NCI-H2196 treated with DMSO at 0.1 percent for 48 hours (cell line): ENCODE results near the gene TNFRSF25.
"Not testable (repeated sequence)": the region's sequence is repeated elsewhere in the genome, so short reads cannot be mapped to it uniquely, and the experiment has no call there.

ENCODE experiments used
- DNase-seq: peaks from one replicate; lab custom pipeline; 2025; ENCODE audit not compliant: unreplicated experiment; lab: John Stamatoyannopoulos, UW

TNFRSF25 gene

DNA sequence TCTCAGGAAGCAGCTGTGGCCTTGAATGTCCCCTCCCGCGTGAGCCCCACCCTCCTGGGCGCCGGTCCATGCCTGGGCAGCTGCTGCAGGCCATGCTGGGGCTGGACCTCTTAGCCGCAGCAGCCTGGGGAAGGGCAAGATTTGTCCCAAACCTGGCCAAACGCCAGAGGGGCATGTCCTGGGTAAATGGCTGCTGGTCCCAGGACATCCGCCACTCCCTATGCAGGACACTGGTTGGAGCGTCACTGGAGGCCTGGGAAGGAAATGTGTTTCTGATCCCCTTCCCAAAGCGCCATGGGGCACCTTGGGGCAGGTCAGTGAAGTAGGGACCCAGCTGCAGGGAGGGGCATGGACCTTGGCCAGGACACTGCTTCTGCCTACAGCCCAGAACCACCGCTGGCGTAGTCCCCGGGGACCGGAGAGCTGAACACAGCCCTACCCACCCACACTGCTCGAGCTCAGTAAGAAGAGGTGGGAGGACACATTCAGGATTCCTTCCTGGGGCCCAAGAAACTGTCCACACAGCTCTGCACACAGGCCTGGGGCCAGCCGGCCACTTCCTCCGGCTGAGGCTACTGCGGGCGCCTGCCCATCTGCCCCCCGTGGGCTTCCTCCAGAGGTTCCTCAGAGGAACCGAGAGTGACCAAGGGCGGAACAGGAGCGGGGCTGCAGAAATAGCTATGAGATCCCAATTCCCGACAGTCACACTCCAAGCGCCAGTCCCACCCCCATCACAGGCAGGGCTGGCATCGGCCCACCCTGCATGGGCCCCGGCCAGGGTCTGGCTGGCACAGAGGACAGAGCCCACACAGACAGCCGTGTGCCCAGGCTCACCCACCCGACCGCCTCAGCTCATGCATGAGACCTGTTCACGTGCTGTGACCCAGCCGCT, 36.3 kb upstream of the TNFRSF25 start:
- DNase-seq: no peak

GRCh38 chr1:6501279-6501813, 35.4 kb upstream of the TNFRSF25 start:
- no peak for DNase-seq

- no peak for DNase-seq
These were observed 34.7 kb upstream of the TNFRSF25 start for GRCh38 chr1:6500544-6501278.

DNA sequence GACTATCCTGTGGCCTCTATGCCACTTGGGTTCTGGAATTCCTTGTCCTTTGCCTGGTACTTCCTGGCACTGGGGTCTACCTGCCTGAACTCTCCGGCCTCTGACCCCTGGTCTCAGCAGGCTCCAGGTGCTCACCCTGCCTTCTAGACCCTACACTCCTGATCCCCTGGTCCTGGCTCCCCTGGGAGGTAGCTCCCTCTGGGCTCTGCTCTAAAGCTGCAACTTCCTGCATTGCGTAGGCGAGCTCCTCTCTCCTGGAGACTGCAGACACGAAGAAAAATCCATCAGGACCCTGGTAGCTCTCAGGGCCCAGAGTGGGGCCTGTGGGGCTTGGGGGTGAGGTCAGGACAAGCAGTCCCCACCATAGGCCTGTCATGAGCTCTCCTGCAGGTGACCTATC, 33.3 kb upstream of the TNFRSF25 start:
- DNase-seq: no peak

GRCh38 chr1:6498576-6499111, 32.7 kb upstream of the TNFRSF25 start:
- no peak for DNase-seq

- no peak for DNase-seq
These were observed 32.0 kb upstream of the TNFRSF25 start for GRCh38 chr1:6497867-6498575.

DNA sequence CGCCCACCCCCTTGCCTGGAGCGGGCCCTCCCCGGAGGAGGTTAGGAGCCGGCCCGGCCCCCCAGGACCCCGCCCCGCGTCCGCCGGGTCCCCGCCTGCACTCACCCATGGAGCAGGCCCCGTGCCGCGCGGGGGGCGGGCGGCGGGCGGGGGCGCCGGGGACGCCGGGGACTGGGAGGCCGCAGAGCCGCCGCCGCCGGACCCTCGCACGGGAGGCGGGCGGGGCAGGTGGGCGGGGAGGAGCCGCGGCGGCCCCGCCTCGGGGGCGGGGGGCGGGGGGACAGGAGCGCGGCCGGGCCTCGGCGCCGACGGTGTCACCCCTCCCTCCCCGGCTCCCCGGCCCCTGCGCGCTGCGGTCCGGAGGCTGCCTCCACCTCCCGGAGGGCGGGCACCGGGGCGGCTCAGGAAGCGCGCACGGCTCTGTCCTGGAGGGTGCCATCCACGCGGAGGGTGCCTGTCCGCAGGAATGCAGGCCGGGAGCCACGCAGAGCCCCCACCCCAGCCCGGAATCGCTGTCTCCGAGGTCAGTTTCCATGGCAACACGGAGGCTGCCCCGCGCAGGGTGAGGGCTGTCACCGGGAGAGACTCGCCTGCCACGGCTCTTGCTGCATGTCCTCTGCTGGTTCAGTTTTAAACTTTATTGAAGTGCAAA, 31.4 kb upstream of the TNFRSF25 start:
- no peak for DNase-seq

DNA sequence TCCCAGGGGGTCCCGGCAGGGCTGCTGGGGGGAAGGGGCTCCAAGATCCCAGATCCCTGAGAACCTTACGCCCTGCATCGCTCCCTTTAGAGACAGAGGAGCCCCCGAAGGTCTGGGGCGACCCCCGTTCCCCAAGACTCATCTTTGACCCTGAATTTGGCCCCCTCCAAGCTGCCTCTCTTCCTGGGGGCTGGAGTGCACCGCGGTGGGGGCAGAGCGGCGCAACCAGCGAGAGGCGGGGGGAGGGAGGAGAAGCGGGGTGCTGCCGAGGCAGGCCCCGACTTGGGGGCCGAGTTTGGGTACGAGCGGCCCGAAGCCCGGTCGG, 30.9 kb upstream of the TNFRSF25 start:
- no peak for DNase-seq

GRCh38 chr1:6496365-6496721, 30.4 kb upstream of the TNFRSF25 start:
- DNase-seq: no peak

GRCh38 chr1:6495540-6496364, 29.8 kb upstream of the TNFRSF25 start:
- DNase-seq: no peak

DNA sequence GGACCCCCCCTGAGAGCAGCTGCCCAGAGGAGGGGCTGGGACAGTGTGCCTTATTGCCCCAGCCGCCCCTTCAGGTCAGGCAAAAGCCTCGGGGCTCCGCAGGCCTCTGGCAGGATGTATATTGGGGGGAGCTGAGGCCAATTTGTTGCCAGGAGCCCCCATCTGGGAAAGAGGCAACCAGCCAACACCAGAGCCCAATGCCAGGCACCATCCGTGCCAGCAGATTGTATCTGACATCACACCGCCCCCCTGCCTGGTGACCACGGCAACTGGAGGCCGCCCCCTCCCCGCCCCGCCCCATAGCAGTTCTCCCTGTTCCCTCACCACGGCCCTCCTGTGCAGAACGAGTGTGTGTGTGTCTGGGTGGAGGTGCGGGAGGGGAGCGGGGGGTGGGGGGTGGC, 29.1 kb upstream of the TNFRSF25 start:
- no peak for DNase-seq

DNA sequence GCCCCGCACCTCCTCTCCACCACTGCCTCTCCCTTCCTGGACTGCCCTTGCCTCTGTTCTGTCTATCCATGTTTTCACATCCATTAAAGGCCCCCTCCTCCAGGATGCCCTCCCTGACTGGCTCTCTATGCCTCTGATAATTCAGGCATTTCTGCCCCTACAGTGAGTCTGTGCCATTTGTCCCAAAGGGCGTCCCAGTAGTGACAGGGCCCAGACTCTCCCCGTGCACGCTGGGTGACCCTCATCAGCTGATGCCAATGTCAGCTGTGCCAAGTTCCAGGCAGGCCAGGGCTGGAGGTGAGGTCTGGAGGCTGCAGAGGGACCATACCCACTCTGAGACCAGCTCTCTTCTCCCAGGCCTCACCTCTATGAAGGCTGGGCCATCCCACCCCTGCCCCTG, 28.7 kb upstream of the TNFRSF25 start:
- no peak for DNase-seq

DNA sequence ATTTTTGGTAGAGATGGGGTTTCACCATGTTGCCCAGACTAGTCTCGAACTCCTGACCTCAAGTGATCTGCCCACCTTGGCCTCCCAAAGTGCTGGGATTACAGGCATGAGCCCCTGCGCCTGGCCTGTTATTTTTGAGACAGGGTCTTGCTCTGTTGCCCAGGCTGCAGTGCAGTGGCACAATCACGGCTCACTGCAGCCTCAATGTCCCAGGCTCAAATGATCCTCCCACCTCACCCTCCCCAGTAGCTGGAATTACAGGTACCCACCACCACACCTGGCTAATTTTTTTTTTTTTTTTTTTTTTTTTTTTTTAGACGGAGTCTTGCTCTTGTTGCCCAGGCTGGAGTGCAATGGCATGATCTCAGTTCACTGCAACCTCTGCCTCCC, 27.9 kb upstream of the TNFRSF25 start:
- not testable (repeated sequence) for DNase-seq

GRCh38 chr1:6491966-6492365, 26.0 kb upstream of the TNFRSF25 start:
- DNase-seq: no peak

- no peak for DNase-seq
These were observed 25.5 kb upstream of the TNFRSF25 start, which contains the start of gene PLEKHG5 for GRCh38 chr1:6491480-6491962. Gene PLEKHG5, minus strand, starts transcription at chr1:6491667. Its CDS starts 14,096 bp downstream, at chr1:6477571.

DNA sequence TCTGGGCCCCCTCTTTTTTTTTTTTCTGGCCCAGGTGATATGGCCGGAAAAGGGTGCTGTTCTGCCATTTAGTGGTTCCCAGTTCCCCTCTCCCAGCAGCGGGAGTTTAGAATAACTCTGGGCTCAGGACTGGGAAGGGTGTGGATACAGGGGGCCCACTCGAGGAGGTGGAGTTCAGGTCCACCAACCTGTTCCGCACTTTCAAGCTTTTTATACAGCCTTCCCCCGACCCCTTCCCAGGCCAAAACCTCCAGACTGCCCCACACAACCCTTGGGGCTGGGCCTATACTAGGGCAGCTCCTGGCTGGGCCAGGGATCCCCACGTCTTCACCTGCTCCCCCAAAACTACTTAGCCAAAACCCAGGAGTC, 25.1 kb upstream of the TNFRSF25 start:
- DNase-seq: no peak

DNA sequence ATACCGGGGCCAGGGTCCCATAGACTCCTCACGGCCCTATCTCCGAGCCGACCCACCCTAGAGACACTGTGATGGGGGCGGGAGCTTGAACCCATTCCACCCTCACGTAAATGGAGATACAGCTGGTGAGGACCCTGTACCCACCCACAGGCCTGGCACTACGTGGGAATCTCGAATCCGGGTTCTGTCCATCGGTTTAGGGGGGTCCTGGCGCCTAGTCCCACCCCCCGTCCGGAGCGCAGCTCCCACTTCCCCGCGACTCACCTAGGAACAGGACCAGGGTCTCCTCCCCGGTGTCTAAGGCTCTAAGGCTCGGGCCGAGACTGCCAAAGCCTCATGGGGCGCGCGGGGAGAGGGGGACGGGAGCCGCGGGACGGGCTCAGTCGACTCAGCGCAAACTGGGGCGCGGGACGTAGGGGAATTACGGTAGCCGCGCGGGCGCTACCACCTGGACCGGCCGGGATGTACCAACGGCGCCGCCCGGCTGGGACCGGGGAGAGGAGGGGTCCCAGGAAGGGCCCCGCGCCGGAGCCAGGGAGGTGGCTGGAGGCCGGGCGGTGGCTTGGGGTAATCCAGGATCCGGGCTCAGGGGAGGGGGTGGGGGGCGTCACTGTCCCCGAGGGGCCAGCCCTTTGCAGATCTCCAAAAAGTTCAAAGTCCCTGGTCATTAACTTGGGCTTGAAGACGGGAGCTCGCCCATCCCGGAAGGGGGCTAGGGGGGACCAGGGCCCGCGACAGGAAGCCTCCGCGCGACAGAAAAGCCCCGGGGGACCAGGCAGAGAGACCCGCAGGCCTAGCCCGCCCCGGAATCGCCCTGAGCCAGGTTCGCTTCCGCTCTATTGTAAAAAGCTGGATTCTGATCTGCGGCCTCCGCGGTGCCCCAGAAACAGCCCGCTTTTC, 24.5 kb upstream of the TNFRSF25 start:
- DNase-seq: no peak

GRCh38 chr1:6489799-6490180, 23.8 kb upstream of the TNFRSF25 start:
- peak; percentile 65 for DNase-seq

DNA sequence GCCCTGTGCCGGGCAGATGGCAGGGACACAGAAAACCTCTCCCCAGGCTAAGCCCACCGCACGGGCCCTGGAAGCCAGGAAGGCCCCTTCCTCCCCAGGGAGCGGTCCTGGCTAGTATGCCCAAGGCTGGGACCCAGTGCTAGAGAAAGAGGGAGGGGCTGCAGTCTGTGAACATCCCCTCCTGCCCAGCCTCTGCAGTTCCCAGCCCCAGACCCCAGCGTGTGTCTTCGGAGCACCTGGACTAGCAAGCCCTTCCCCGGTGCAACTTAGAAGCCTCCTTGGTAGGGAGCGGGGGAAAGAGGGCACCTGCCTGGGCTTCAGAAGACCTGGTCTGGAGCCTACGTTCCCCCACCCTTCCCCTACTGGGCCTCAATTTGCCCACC, 23.4 kb upstream of the TNFRSF25 start:
- no peak for DNase-seq
